Breast epithelium (tissue), 4 donors: ENCODE measurements around the gene PSMC4. TPM values are rescaled to one million over a fixed set of nuclear protein-coding genes. Genes with fewer than 3 reads are reported as not detected.

Source experiments
- DNase-seq, 2 donors: peaks; one replicate each; pipeline ENCODE4 v3.0.0-alpha.2; 2019; ENCODE audit warnings: low spot score in 2 of 2
- H3K27ac ChIP-seq, 2 donors: fragments of 200-600 bp; sonication (generic) in 1 of 2; one replicate each; pipeline ENCODE4 v1.5.1; 2016 to 2019; ENCODE audit warnings: mild to moderate bottlenecking in 1 of 2
- H3K27me3 ChIP-seq, 2 donors: fragments of 200-600 bp; sonication (generic) in 1 of 2; one replicate each; pipeline versions ENCODE4 v1.5.1 to v1.6.0; 2017 to 2019; ENCODE audit warnings: control low read depth in 1 of 2, mild to moderate bottlenecking in 1 of 2
- H3K36me3 ChIP-seq: fragments of 200-600 bp; one replicate; pipeline ENCODE4 v1.5.1; 2019
- H3K4me1 ChIP-seq, 2 donors: fragments of 200-600 bp; sonication (generic); one replicate each; pipeline ENCODE4 v1.5.1; 2016 to 2019; ENCODE audit warnings: control low read depth in 1 of 2
- H3K4me3 ChIP-seq, 3 donors: fragments of 200-600 bp; sonication (generic); 1 replicate in 2 of 3; 2 replicates in 1 of 3; pipeline ENCODE4 v1.5.1; 2016 to 2019; ENCODE audit warnings: mild to moderate bottlenecking in 3 of 3, moderate library complexity in 2 of 3
- H3K9me3 ChIP-seq, 2 donors: fragments of 200-600 bp; sonication (generic) in 1 of 2; one replicate each; pipeline ENCODE4 v1.5.1; 2016 to 2019; ENCODE audit warnings: control low read depth in 1 of 2
- POLR2A ChIP-seq: fragments of 450-650 bp; IDR thresholded peaks from one replicate; pipeline ENCODE4 v1.6.1; 2016; ENCODE audit warnings: antibody characterized with exemption, mild to moderate bottlenecking, moderate library complexity
- POLR2AphosphoS5 ChIP-seq, 3 donors: sonication (generic); formaldehyde crosslinking; IDR thresholded peaks; one replicate each; pipeline ENCODE4 v1.6.1; 2017; ENCODE audit warnings: antibody characterized with exemption in 3 of 3
- intact Hi-C: fragments of 100-400 bp; cut with DNase I; formaldehyde crosslinking; loops from one replicate; pipeline ENCODE4 v1.15.1; 2023; ENCODE audit warnings: low total_unique reads
- total RNA-seq, 3 donors: library from RNA; depleted of rRNA; stranded (reverse); fragments of >200 nt; gene quantifications; one replicate each; pipeline ENCODE4 v1.1.0, GENCODE V29; 2016
- TF ChIP-seq, protein P1 (sequence below), 3 donors: fragments of 450-650 bp; IDR thresholded peaks; one replicate each; pipeline ENCODE4 v1.5.1; 2016 to 2017; ENCODE audit warnings: antibody characterized with exemption in 3 of 3, mild to moderate bottlenecking in 3 of 3, moderate library complexity in 3 of 3

PSMC4 gene
- total RNA-seq, 3 donors from 2014 or later = 61.4 to 71.0 (median 70.8) TPM

DNA sequence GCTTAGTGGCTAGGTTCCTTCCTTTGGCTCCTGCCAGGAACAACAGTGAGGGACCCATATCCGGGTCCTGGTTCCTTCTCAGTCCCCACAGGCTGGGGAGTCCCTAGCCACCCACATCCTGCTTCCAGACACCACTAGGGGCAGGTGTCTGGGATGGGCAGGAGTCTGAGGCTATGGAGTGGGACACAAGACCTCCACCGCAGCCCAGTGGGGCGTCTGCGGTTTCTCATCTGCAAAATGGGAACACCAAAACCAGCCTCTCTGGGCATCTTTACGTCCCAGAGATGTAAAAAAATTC lies 35.7 kb upstream of the PSMC4 start:
- H3K27me3 ChIP-seq = peaks cover 0 to 18% of the 10 kb centered on the region in 2 donors
- no peaks in the 10 kb centered on the region for H3K36me3 ChIP-seq
- H3K4me1 ChIP-seq = no peaks in the 10 kb centered on the region
- no peak for TF ChIP-seq POLR2AphosphoS5 (IDR thresholded peaks at IDR 0.05)
- TF ChIP-seq, protein P1, sequence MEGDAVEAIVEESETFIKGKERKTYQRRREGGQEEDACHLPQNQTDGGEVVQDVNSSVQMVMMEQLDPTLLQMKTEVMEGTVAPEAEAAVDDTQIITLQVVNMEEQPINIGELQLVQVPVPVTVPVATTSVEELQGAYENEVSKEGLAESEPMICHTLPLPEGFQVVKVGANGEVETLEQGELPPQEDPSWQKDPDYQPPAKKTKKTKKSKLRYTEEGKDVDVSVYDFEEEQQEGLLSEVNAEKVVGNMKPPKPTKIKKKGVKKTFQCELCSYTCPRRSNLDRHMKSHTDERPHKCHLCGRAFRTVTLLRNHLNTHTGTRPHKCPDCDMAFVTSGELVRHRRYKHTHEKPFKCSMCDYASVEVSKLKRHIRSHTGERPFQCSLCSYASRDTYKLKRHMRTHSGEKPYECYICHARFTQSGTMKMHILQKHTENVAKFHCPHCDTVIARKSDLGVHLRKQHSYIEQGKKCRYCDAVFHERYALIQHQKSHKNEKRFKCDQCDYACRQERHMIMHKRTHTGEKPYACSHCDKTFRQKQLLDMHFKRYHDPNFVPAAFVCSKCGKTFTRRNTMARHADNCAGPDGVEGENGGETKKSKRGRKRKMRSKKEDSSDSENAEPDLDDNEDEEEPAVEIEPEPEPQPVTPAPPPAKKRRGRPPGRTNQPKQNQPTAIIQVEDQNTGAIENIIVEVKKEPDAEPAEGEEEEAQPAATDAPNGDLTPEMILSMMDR (IDR thresholded peaks at IDR 0.05) = no peak
- no peak for TF ChIP-seq POLR2A
- H3K27ac ChIP-seq = no peak overlapping the region
- DNase-seq = no peak
- intact Hi-C loops = no loop called here
- peaks cover 6 to 10% of the 10 kb centered on the region in 2 donors for H3K9me3 ChIP-seq
- no peak overlapping the region for H3K4me3 ChIP-seq

DNA sequence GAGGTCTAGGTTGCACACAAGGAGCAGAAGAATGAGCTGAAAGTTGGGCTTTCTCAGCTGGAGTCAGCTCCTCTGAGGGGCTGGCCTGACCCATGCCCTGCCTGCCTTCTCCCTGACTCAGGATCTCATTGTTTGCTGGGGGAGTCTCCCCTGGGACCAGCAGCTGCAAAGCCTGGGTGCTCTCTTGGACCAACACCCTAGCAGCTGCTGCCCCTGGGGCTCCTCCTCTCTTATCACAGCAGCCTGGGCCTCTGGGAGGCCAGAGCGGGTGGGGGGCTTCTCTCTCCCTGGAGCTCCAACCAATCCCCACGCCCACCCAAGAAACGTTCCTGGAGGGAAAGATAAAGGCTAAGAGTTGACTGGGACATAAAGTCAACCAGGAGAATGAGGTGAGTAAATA lies 34.9 kb upstream of the PSMC4 start:
- H3K9me3 ChIP-seq = peaks cover 6 to 15% of the 10 kb centered on the region in 2 donors
- H3K36me3 ChIP-seq = no peaks in the 10 kb centered on the region
- no peak overlapping the region for H3K27ac ChIP-seq
- DNase-seq = no peak
- intact Hi-C loops = no loop called here
- H3K4me3 ChIP-seq = no peak overlapping the region
- H3K4me1 ChIP-seq = no peaks in the 10 kb centered on the region
- TF ChIP-seq POLR2A (no peak), POLR2AphosphoS5 (IDR thresholded peaks at IDR 0.05) (no peak)
- TF ChIP-seq, protein P1 (IDR thresholded peaks at IDR 0.05) = no peak
- peaks cover 0 to 18% of the 10 kb centered on the region in 2 donors for H3K27me3 ChIP-seq

DNA sequence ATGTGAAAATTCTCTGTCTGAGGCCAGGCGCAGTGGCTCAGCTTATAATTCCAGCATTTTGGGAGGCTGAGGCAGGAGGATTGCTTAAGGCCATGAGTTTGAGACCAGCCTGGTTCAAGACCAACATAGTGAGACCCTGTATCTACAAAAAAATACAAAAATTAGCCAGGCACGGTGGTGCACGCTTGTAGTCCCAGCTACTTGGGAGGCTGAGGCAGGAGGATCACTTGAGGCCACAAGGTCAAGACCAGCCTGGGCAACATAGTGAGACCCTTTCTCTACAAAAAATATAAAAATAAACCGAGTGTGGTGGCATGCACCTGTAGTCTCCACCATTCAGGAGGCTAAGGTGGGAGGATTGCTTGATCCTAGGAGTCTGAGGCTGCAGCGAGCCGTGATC lies 34.3 kb upstream of the PSMC4 start:
- DNase-seq = no peak
- Histone ChIP-seq H3K4me3 (no peak overlapping the region), H3K4me1 (no peaks in the 10 kb centered on the region), H3K27me3 (peaks cover 0 to 18% of the 10 kb centered on the region in 2 donors), H3K27ac (no peak overlapping the region), H3K36me3 (no peaks in the 10 kb centered on the region), H3K9me3 (peaks cover 6 to 15% of the 10 kb centered on the region in 2 donors)
- TF ChIP-seq POLR2A = no peak
- no peak for TF ChIP-seq POLR2AphosphoS5 (IDR thresholded peaks at IDR 0.05)
- TF ChIP-seq, protein P1 (IDR thresholded peaks at IDR 0.05) = no peak
- intact Hi-C loops = no loop called here

DNA sequence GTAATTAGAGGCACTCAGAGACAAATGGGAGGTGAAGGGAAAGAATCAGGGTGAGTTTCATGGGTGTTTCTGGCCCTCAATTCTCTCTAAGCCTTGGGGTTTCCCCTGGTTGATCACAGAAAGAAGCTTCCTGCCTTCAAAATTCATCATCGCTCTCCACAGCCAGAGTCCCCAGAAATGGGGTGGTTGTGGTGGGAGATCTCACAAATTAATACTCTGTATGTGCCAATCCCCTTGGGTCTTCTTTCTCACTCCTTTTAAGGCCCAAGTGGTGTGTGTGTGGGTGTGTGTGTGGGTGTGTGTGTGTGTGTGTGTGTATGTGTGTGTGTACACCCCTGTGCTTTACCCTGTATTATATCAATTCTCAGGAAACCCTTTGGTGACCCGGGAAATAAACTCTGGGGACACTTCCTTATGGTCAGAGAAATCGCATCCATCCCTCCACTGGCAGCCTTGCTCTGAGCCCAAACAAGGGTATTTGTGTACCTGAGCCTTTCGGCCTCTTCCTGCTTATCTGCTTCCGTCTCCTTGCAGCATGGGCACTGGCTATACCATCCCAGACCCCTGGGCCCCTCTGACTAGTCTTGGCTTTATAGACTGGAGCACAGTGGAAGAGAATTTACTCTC lies 33.8 kb upstream of the PSMC4 start:
- H3K27ac ChIP-seq = no peak overlapping the region
- DNase-seq = no peak
- H3K4me1 ChIP-seq = no peaks in the 10 kb centered on the region
- H3K4me3 ChIP-seq = no peak overlapping the region
- intact Hi-C loops = no loop called here
- no peak for TF ChIP-seq POLR2A
- TF ChIP-seq, protein P1 (IDR thresholded peaks at IDR 0.05) = no peak
- TF ChIP-seq POLR2AphosphoS5 (IDR thresholded peaks at IDR 0.05) = no peak
- H3K36me3 ChIP-seq = no peaks in the 10 kb centered on the region
- H3K9me3 ChIP-seq = peaks cover 6 to 15% of the 10 kb centered on the region in 2 donors
- H3K27me3 ChIP-seq = peaks cover 0 to 18% of the 10 kb centered on the region in 2 donors

DNA sequence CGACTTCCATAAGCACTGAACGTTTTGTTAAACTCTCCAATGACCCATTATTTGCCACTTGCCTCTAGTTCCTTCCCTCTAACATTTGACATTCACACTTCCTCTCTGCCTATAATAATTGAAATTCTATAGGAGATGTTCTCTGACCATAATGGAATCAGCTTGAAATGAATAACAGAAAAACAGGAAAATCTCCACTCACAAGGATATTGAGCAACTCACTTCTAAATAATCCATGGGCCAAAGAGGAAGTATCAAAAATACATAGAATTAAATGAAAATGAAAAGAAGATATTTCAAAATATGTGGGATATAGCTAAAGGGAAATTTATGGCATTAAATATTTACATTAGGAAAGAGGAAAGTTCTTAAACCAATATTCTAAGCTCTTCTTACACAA lies 33.2 kb upstream of the PSMC4 start:
- intact Hi-C loops = no loop called here
- Histone ChIP-seq H3K9me3 (peaks cover 6 to 15% of the 10 kb centered on the region in 2 donors), H3K4me1 (no peaks in the 10 kb centered on the region), H3K27me3 (peaks cover 0 to 18% of the 10 kb centered on the region in 2 donors), H3K27ac (no peak overlapping the region), H3K4me3 (no peak overlapping the region), H3K36me3 (no peaks in the 10 kb centered on the region)
- TF ChIP-seq, protein P1 (IDR thresholded peaks at IDR 0.05) = no peak
- TF ChIP-seq POLR2AphosphoS5 (IDR thresholded peaks at IDR 0.05) (no peak), POLR2A (no peak)
- DNase-seq = no peak
